GM19455 (cell line): ENCODE measurements around the gene CYP2U1.

Source experiments
- ATAC-seq: cut with Tn5 transposase; IDR thresholded peaks from one replicate; pipeline ENCODE4 v1.9.1; 2021; ENCODE audit not compliant: unreplicated experiment

Gene CYP2U1

GRCh38 chr4:107978716-107979451 is 47.5 kb downstream of the CYP2U1 start:
- no peak for ATAC-seq

- ATAC-seq, result no peak
Observed at GRCh38 chr4:107987916-107988762, 56.8 kb downstream of the CYP2U1 start.

GRCh38 chr4:107988763-107989035 is 57.4 kb downstream of the CYP2U1 start:
- ATAC-seq, result no peak

GRCh38 chr4:107989162-107989536 is 57.8 kb downstream of the CYP2U1 start:
- ATAC-seq, result peak; percentile 24

GRCh38 chr4:107989537-107990386 is 58.4 kb downstream of the CYP2U1 start, which contains the start of gene HADH:
Gene HADH (plus strand): TSS chr4:107989889. CDS start chr4:107989933, 44 bp downstream.
- peak; percentile 96 for ATAC-seq

GRCh38 chr4:107991945-107992630 is 60.7 kb downstream of the CYP2U1 start:
- ATAC-seq, result no peak

GRCh38 chr4:107993969-107994368 is 62.6 kb downstream of the CYP2U1 start:
- ATAC-seq, result peak; percentile 18

GRCh38 chr4:107994894-107995293 is 63.5 kb downstream of the CYP2U1 start:
- ATAC-seq, result no peak

GRCh38 chr4:107996949-107997788 is 65.8 kb downstream of the CYP2U1 start:
- no peak for ATAC-seq

GRCh38 chr4:107997794-107998193 is 66.4 kb downstream of the CYP2U1 start:
- no peak for ATAC-seq

- ATAC-seq, result no peak
Observed at GRCh38 chr4:107999932-108000539, 68.7 kb downstream of the CYP2U1 start.

GRCh38 chr4:108001540-108002135 is 70.3 kb downstream of the CYP2U1 start:
- ATAC-seq, result no peak
